ENCODE results near the gene GDAP2. TPM values are rescaled to one million over a fixed set of nuclear protein-coding genes. Genes with fewer than 3 reads are reported as not detected.

The GDAP2 gene
- total and polyA plus RNA-seq, 2 donors (not counting 3 experiments of a cell fraction or from before 2014, with no cell fraction given): 4.5 to 21.5 TPM

GRCh38 chr1:117967477-117967876 is 38.1 kb upstream of the GDAP2 start:
- peak; percentile 18 for FAIRE-seq
- Histone ChIP-seq H3K36me3 (ENCODE audit: control insufficient read depth in 2 of 2, extremely low read depth in 1 of 2, insufficient read depth in 2 of 2, low read length in 2 of 2) (no peaks in the 10 kb centered on the region), H3K9ac (replicated peaks; ENCODE audit: extremely low read depth, insufficient read depth, low read length) (no peak overlapping the region), H4K20me1 (replicated peaks; ENCODE audit: control insufficient read depth, extremely low read depth, insufficient read depth, low read length) (no peaks in the 10 kb centered on the region), H2AFZ (ENCODE audit: low read depth, low read length) (no peak overlapping the region), H3K4me2 (ENCODE audit: insufficient read depth, low read length) (no peak overlapping the region), H3K27ac (ENCODE audit: insufficient read depth, low read depth, low read length) (no peak overlapping the region), H3K9me1 (replicated peaks; ENCODE audit: control insufficient read depth, extremely low read depth, insufficient read depth, low read length) (no peaks in the 10 kb centered on the region), H3K79me2 (ENCODE audit: control insufficient read depth, insufficient read depth, low read length) (no peaks in the 10 kb centered on the region), H3K27me3 (ENCODE audit: control insufficient read depth in 2 of 2, insufficient read depth in 2 of 2, low read length in 2 of 2) (no peaks in the 10 kb centered on the region), H3K4me1 (ENCODE audit: control insufficient read depth, extremely low read depth, insufficient read depth, low read length) (no peaks in the 10 kb centered on the region), H3K4me3 (replicated peaks in 1 of 3; ENCODE audit: insufficient read depth in 1 of 3, low read depth in 1 of 3, low read length in 3 of 3) (no peak overlapping the region), H3K9me3 (replicated peaks; ENCODE audit: control insufficient read depth, insufficient read depth, low read length) (no peaks in the 10 kb centered on the region)
- no TSS peak for BruUV-seq (replicated peaks)
- ChIA-PET CTCF (no interaction called here), POLR2A (no interaction called here)
- intact Hi-C loops (cut with micrococcal nuclease): no loop called here
- dilution Hi-C loops (cut with MboI; ENCODE audit: extremely low pct_ligation_motif_present, low sequenced_read_pairs): no loop called here
- TF ChIP-seq POLR2AphosphoS5 (IDR thresholded peaks at IDR 0.05; ENCODE audit: insufficient read depth, low read depth, low read length) (no peak), JUN (IDR thresholded peaks at IDR 0.05; ENCODE audit: borderline replicate concordance, insufficient read depth, insufficient read length, low read depth) (no peak), MYC (IDR thresholded peaks at IDR 0.05; ENCODE audit: low read depth, low read length) (no peak), FOS (IDR thresholded peaks at IDR 0.05; ENCODE audit: borderline replicate concordance, insufficient read depth, low read length) (no peak), EZH2 (IDR thresholded peaks at IDR 0.05; ENCODE audit: borderline replicate concordance, low read depth, low read length, severe bottlenecking) (no peak), MAX (IDR thresholded peaks at IDR 0.05; ENCODE audit: insufficient read depth, insufficient read length) (no peak), CTCF (IDR thresholded peaks at IDR 0.05; ENCODE audit: extremely low read depth in 1 of 2, insufficient read depth in 1 of 2, low read depth in 1 of 2, low read length in 2 of 2) (no peak), POLR2A (IDR thresholded peaks at IDR 0.05; ENCODE audit: low read depth, low read length) (no peak), GATA2 (IDR thresholded peaks at IDR 0.05; ENCODE audit: insufficient read depth, insufficient read length, low read depth, low read length) (no peak)
- DNase-seq (ENCODE audit: low read depth, low spot score): no peak

Measured in endothelial cell of umbilical vein (primary cell).